DOHH2 (cell line): ENCODE measurements around the gene SLC5A9.

Experiments used
- CTCF ChIP-seq: fragments of 200-600 bp; sonication (generic); IDR thresholded peaks from one replicate; pipeline ENCODE4 v1.5.1; 2014; ENCODE audit warnings: antibody characterized with exemption, mild to moderate bottlenecking, low read depth, low read length; ENCODE audit not compliant: poor library complexity, severe bottlenecking
- EZH2phosphoT487 ChIP-seq: fragments of 200-600 bp; sonication (generic); IDR thresholded peaks from 2 replicates; pipeline ENCODE4 v1.6.1; 2017; ENCODE audit warnings: borderline replicate concordance, mild to moderate bottlenecking, antibody characterized with exemption, low read length, moderate library complexity, mixed read lengths

GRCh38 chr1:48227165-48228013, 4.9 kb downstream of the SLC5A9 start:
- TF ChIP-seq EZH2phosphoT487 (no peak), CTCF (no peak)
